CD4-positive, CD25-positive, alpha-beta regulatory T cell (primary cell): Measurements from ENCODE around the gene PDE3A. TPM values are rescaled to one million over a fixed set of nuclear protein-coding genes. Genes with fewer than 3 reads are reported as not detected.

Source experiments
- ATAC-seq, 2 donors: fragments of 150-1000 bp; cut with Tn5 transposase; one replicate each; pipeline ENCODE4 v1.10.0; 2021; ENCODE audit warnings: low read depth in 2 of 2, moderate number of reproducible peaks in 2 of 2, moderate library complexity in 1 of 2
- DNase-seq, 3 donors: peaks; one replicate each; pipeline versions ENCODE4 v3.0.0 to v3.0.0-alpha.2; 2012 to 2022; ENCODE audit warnings: mixed read lengths in 1 of 3
- H3K27ac ChIP-seq: one replicate; pipeline ENCODE4 v1.7.0; 2013; ENCODE audit warnings: mild to moderate bottlenecking, low read length; ENCODE audit not compliant: insufficient read depth, poor library complexity, severe bottlenecking
- H3K27me3 ChIP-seq: one replicate; pipeline ENCODE4 v1.7.0; 2013; ENCODE audit warnings: low read length; ENCODE audit not compliant: control insufficient read depth, insufficient read depth
- H3K36me3 ChIP-seq: one replicate; pipeline ENCODE4 v1.7.0; 2013; ENCODE audit warnings: mild to moderate bottlenecking, low read length, moderate library complexity; ENCODE audit not compliant: control insufficient read depth, insufficient read depth
- H3K4me1 ChIP-seq: 2 replicates; pipeline ENCODE4 v1.7.0; 2013; ENCODE audit warnings: mild to moderate bottlenecking, low read length; ENCODE audit not compliant: insufficient read depth, control insufficient read depth, poor library complexity, severe bottlenecking
- H3K4me3 ChIP-seq: one replicate; pipeline ENCODE4 v1.7.0; 2013; ENCODE audit warnings: low read depth, mild to moderate bottlenecking, low read length, moderate library complexity
- H3K9me3 ChIP-seq, 2 experiments: 1 replicate in 1 of 2; 2 replicates in 1 of 2; pipeline ENCODE4 v1.7.0; 2013; ENCODE audit warnings: low read length in 2 of 2, mild to moderate bottlenecking in 1 of 2, moderate library complexity in 1 of 2; ENCODE audit not compliant: control insufficient read depth in 2 of 2
- H3K27ac Mint-ChIP-seq, 3 donors: one replicate each; pipeline ENCODE4 v1.8.0; 2020 to 2022; ENCODE audit warnings: mild to moderate bottlenecking in 3 of 3, mixed read lengths in 3 of 3, moderate library complexity in 2 of 3
- H3K27me3 Mint-ChIP-seq: one replicate; pipeline ENCODE4 v1.8.0; 2022; ENCODE audit warnings: mild to moderate bottlenecking, mixed read lengths
- H3K36me3 Mint-ChIP-seq: one replicate; pipeline ENCODE4 v1.8.0; 2020; ENCODE audit warnings: mixed read lengths
- H3K4me1 Mint-ChIP-seq, 4 donors: one replicate each; pipeline ENCODE4 v1.8.0; 2020 to 2022; ENCODE audit warnings: mixed read lengths in 4 of 4, mild to moderate bottlenecking in 1 of 4
- H3K4me3 Mint-ChIP-seq, 4 donors: one replicate each; pipeline ENCODE4 v1.8.0; 2020 to 2022; ENCODE audit warnings: mild to moderate bottlenecking in 4 of 4, mixed read lengths in 4 of 4, moderate library complexity in 3 of 4
- H3K9me3 Mint-ChIP-seq, 7 donors: one replicate each; pipeline ENCODE4 v1.8.0; 2020 to 2022; ENCODE audit warnings: mixed read lengths in 7 of 7, mild to moderate bottlenecking in 3 of 7, moderate library complexity in 2 of 7
- polyA plus RNA-seq, 4 donors: library from polyadenylated mRNA; unstranded; fragments of 300-500 nt; fragmentation: Illumina TruSeq; gene quantifications; one replicate each; pipeline ENCODE4 v1.2.3, GENCODE V29; 2021
- total RNA-seq: library from RNA; stranded (reverse); gene quantifications from one replicate; pipeline ENCODE4 v1.2.3, GENCODE V29; 2022

Gene PDE3A
- total and polyA plus RNA-seq, 5 donors from 2014 or later, result 0.05 to 0.30 TPM; not detected in 3

GRCh38 chr12:20463913-20464524, 95.7 kb downstream of the PDE3A start:
- Mint-ChIP-seq H3K4me1 (no peaks in the 10 kb centered on the region), H3K9me3 (no peaks in the 10 kb centered on the region), H3K4me3 (no peak overlapping the region), H3K36me3 (no peaks in the 10 kb centered on the region), H3K27me3 (no peaks in the 10 kb centered on the region), H3K27ac (no peak overlapping the region)
- Histone ChIP-seq H3K4me3 (no peak overlapping the region), H3K27ac (no peak overlapping the region), H3K4me1 (no peaks in the 10 kb centered on the region), H3K27me3 (no peaks in the 10 kb centered on the region), H3K36me3 (no peaks in the 10 kb centered on the region), H3K9me3 (no peaks in the 10 kb centered on the region)
- DNase-seq (peak in 1 of 3 donors; percentile 1), ATAC-seq (no peak)

GRCh38 chr12:20469300-20469699, 101.0 kb downstream of the PDE3A start:
- H3K27ac Mint-ChIP-seq, result no peak overlapping the region
- H3K27me3 Mint-ChIP-seq, result no peaks in the 10 kb centered on the region

GRCh38 chr12:20469756-20470155, 101.4 kb downstream of the PDE3A start:
- no peaks in the 10 kb centered on the region for H3K4me1 Mint-ChIP-seq
- H3K9me3 ChIP-seq, result no peaks in the 10 kb centered on the region
- no peak overlapping the region for H3K4me3 ChIP-seq
- no peaks in the 10 kb centered on the region for H3K27me3 Mint-ChIP-seq
- H3K27ac ChIP-seq, result no peak overlapping the region
- peaks cover 0 to 1% (median 0%) of the 10 kb centered on the region in 7 donors for H3K9me3 Mint-ChIP-seq
- ATAC-seq (no peak), DNase-seq (no peak)
- no peaks in the 10 kb centered on the region for H3K36me3 Mint-ChIP-seq
- no peaks in the 10 kb centered on the region for H3K36me3 ChIP-seq
- H3K27ac Mint-ChIP-seq, result no peak overlapping the region
- no peaks in the 10 kb centered on the region for H3K27me3 ChIP-seq
- no peaks in the 10 kb centered on the region for H3K4me1 ChIP-seq
- no peak overlapping the region for H3K4me3 Mint-ChIP-seq

More at GRCh38 chr12:20469300-20469699, 101.0 kb downstream of the PDE3A start:
- H3K4me1 Mint-ChIP-seq, result no peaks in the 10 kb centered on the region
- no peak overlapping the region for H3K4me3 Mint-ChIP-seq
- no peaks in the 10 kb centered on the region for H3K36me3 Mint-ChIP-seq
- DNase-seq, result no peak
- Histone ChIP-seq H3K27me3 (no peaks in the 10 kb centered on the region), H3K36me3 (no peaks in the 10 kb centered on the region), H3K4me3 (no peak overlapping the region), H3K9me3 (no peaks in the 10 kb centered on the region), H3K4me1 (no peaks in the 10 kb centered on the region), H3K27ac (no peak overlapping the region)
- no peak for ATAC-seq
- H3K9me3 Mint-ChIP-seq, result peaks cover 0 to 1% (median 0%) of the 10 kb centered on the region in 7 donors

- Histone ChIP-seq H3K9me3 (no peaks in the 10 kb centered on the region), H3K27ac (no peak overlapping the region), H3K4me3 (no peak overlapping the region), H3K36me3 (no peaks in the 10 kb centered on the region), H3K27me3 (no peaks in the 10 kb centered on the region), H3K4me1 (no peaks in the 10 kb centered on the region)
- no peak overlapping the region for H3K4me3 Mint-ChIP-seq
- no peak overlapping the region for H3K27ac Mint-ChIP-seq
- ATAC-seq, result no peak
- no peaks in the 10 kb centered on the region for H3K27me3 Mint-ChIP-seq
- H3K4me1 Mint-ChIP-seq, result no peaks in the 10 kb centered on the region
- H3K36me3 Mint-ChIP-seq, result no peaks in the 10 kb centered on the region
- DNase-seq, result no peak
- H3K9me3 Mint-ChIP-seq, result peaks cover 0 to 3% (median 0%) of the 10 kb centered on the region in 7 donors
Observed at GRCh38 chr12:20472102-20472782, 103.9 kb downstream of the PDE3A start.

- no peak overlapping the region for H3K4me3 ChIP-seq
- Mint-ChIP-seq H3K27me3 (no peaks in the 10 kb centered on the region), H3K27ac (no peak overlapping the region), H3K9me3 (peaks cover 0 to 3% (median 0%) of the 10 kb centered on the region in 7 donors), H3K4me3 (no peak overlapping the region), H3K36me3 (no peaks in the 10 kb centered on the region), H3K4me1 (no peaks in the 10 kb centered on the region)
- DNase-seq (no peak), ATAC-seq (no peak)
- no peaks in the 10 kb centered on the region for H3K27me3 ChIP-seq
- no peak overlapping the region for H3K27ac ChIP-seq
- no peaks in the 10 kb centered on the region for H3K4me1 ChIP-seq
- H3K9me3 ChIP-seq, result no peaks in the 10 kb centered on the region
- no peaks in the 10 kb centered on the region for H3K36me3 ChIP-seq
Observed at GRCh38 chr12:20473133-20473532, 104.8 kb downstream of the PDE3A start.

GRCh38 chr12:20474016-20474415, 105.7 kb downstream of the PDE3A start:
- Histone ChIP-seq H3K4me1 (no peaks in the 10 kb centered on the region), H3K27me3 (no peaks in the 10 kb centered on the region), H3K4me3 (no peak overlapping the region), H3K27ac (no peak overlapping the region), H3K36me3 (no peaks in the 10 kb centered on the region), H3K9me3 (no peaks in the 10 kb centered on the region)
- Mint-ChIP-seq H3K4me1 (no peaks in the 10 kb centered on the region), H3K27ac (no peak overlapping the region), H3K27me3 (no peaks in the 10 kb centered on the region), H3K9me3 (peaks cover 0 to 3% (median 0%) of the 10 kb centered on the region in 7 donors), H3K4me3 (no peak overlapping the region), H3K36me3 (no peaks in the 10 kb centered on the region)
- no peak for ATAC-seq
- no peak for DNase-seq

- Mint-ChIP-seq H3K4me1 (no peaks in the 10 kb centered on the region), H3K4me3 (no peak overlapping the region), H3K27ac (no peak overlapping the region), H3K36me3 (no peaks in the 10 kb centered on the region), H3K27me3 (no peaks in the 10 kb centered on the region), H3K9me3 (peaks cover 0 to 3% (median 0%) of the 10 kb centered on the region in 7 donors)
- Histone ChIP-seq H3K9me3 (no peaks in the 10 kb centered on the region), H3K4me1 (no peaks in the 10 kb centered on the region), H3K27ac (no peak overlapping the region), H3K27me3 (no peaks in the 10 kb centered on the region), H3K36me3 (no peaks in the 10 kb centered on the region), H3K4me3 (no peak overlapping the region)
- DNase-seq, result no peak
- no peak for ATAC-seq
Observed at GRCh38 chr12:20474443-20474842, 106.1 kb downstream of the PDE3A start.

- Histone ChIP-seq H3K4me1 (no peaks in the 10 kb centered on the region), H3K9me3 (no peaks in the 10 kb centered on the region), H3K4me3 (no peak overlapping the region), H3K27ac (no peak overlapping the region), H3K36me3 (no peaks in the 10 kb centered on the region), H3K27me3 (no peaks in the 10 kb centered on the region)
- Mint-ChIP-seq H3K4me1 (no peaks in the 10 kb centered on the region), H3K4me3 (no peak overlapping the region), H3K27me3 (no peaks in the 10 kb centered on the region), H3K36me3 (no peaks in the 10 kb centered on the region), H3K27ac (no peak overlapping the region), H3K9me3 (peaks cover 0 to 1% (median 0%) of the 10 kb centered on the region in 7 donors)
- ATAC-seq (no peak), DNase-seq (no peak)
Observed at GRCh38 chr12:20475542-20475941, 107.2 kb downstream of the PDE3A start.
